ENCODE measurements around the gene GARIN5A. TPM values are rescaled to one million over a fixed set of nuclear protein-coding genes. Genes with fewer than 3 reads are reported as not detected.

Gene GARIN5A
- total and polyA plus RNA-seq, 2 of the 8 experiments (the other 6 are each of a cell fraction or from before 2014, with no cell fraction given): 9.1 to 18.5 TPM

DNA sequence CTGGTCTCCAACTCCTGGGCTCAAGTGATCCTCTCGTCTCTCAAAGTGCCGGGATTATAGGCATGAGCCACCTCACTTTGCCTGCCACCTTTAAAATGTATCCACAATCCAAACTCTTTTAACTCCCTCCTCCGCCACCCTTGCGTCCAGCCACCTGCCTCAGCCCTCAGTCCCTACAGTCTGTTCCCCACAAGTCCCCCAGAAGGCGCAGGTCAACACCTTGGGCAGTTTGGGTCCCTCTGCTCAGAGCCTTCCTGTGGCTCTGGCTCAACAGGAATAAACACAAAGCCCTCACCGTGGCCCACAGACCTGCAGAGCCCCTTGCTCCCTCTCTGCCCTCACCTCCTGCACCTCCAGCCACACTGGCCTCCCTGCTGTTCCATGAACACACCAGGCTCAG is 7.8 kb downstream of the GARIN5A start (continued):
- TF ChIP-seq, protein P1, sequence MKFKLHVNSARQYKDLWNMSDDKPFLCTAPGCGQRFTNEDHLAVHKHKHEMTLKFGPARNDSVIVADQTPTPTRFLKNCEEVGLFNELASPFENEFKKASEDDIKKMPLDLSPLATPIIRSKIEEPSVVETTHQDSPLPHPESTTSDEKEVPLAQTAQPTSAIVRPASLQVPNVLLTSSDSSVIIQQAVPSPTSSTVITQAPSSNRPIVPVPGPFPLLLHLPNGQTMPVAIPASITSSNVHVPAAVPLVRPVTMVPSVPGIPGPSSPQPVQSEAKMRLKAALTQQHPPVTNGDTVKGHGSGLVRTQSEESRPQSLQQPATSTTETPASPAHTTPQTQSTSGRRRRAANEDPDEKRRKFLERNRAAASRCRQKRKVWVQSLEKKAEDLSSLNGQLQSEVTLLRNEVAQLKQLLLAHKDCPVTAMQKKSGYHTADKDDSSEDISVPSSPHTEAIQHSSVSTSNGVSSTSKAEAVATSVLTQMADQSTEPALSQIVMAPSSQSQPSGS (IDR thresholded peaks at IDR 0.05; ENCODE audit: low read length): no peak
- no peak for TF ChIP-seq JUN (IDR thresholded peaks at IDR 0.05; ENCODE audit: low read depth, low read length)
